Esophagus squamous epithelium (tissue), 4 donors: ENCODE measurements around the gene TREX2.

Experiments
- POLR2A ChIP-seq, 4 donors: fragments of 450-650 bp; IDR thresholded peaks; one replicate each; pipeline ENCODE4 v1.6.1; 2017; ENCODE audit warnings: antibody characterized with exemption in 4 of 4, mild to moderate bottlenecking in 4 of 4, moderate library complexity in 3 of 4
- TF ChIP-seq, protein P1 (sequence below), 6 experiments: fragments of 450-650 bp in 4 of 6; fragments of 200-600 bp in 2 of 6; sonication (generic) in 2 of 6; IDR thresholded peaks; one replicate each; pipeline ENCODE4 v1.5.1; 2016 to 2019; ENCODE audit warnings: antibody characterized with exemption in 6 of 6, mild to moderate bottlenecking in 4 of 6, moderate library complexity in 4 of 6

DNA sequence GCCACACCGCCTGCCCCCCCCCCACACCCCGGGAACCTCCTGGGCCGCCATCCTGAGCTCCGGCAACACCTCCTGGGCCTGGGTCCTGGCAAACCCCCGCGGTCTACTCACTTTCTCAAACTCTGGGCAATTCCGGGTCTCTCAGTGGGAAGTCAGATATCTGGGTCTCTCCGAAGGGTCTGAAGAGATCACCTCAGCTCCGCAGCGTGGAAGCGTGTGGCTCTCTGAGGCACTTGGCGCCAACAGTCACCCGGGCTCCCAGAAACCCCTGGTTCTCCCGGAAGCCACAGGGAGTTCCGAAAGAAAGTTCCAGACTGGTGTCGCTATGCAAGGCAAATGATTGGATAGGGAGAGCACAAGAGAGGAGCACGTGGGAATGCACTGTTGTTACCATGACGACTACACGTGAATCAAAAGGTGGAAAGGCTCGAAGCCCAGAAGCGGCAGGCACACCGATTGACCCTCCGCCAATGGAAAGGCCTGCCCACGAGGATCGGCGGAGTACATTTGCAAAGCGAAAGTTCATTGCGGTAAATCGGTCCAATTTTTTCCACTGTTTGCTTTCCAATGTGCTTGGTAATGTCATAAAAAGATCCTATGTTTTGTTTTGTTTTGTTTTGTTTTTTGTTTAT lies 44.6 kb downstream of the TREX2 start, which contains the start of gene PNMA6E:
- TF ChIP-seq, protein P1, sequence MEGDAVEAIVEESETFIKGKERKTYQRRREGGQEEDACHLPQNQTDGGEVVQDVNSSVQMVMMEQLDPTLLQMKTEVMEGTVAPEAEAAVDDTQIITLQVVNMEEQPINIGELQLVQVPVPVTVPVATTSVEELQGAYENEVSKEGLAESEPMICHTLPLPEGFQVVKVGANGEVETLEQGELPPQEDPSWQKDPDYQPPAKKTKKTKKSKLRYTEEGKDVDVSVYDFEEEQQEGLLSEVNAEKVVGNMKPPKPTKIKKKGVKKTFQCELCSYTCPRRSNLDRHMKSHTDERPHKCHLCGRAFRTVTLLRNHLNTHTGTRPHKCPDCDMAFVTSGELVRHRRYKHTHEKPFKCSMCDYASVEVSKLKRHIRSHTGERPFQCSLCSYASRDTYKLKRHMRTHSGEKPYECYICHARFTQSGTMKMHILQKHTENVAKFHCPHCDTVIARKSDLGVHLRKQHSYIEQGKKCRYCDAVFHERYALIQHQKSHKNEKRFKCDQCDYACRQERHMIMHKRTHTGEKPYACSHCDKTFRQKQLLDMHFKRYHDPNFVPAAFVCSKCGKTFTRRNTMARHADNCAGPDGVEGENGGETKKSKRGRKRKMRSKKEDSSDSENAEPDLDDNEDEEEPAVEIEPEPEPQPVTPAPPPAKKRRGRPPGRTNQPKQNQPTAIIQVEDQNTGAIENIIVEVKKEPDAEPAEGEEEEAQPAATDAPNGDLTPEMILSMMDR (IDR thresholded peaks at IDR 0.05) = no peak
- TF ChIP-seq POLR2A (IDR thresholded peaks at IDR 0.05) = no peak
